ENCODE data around the gene FZD8. TPM values are rescaled to one million over a fixed set of nuclear protein-coding genes. Genes with fewer than 3 reads are reported as not detected.
A peak's percentile ranks its signal among the peaks of the same experiment; 100 is the strongest.

Gene FZD8
- total RNA-seq, 1 donor from 2014 or later, result 45.9 TPM

- no peak for DNase-seq (ENCODE audit: low spot score)
- H3K4me1 Mint-ChIP-seq (ENCODE audit: unreplicated experiment), result no peaks in the 10 kb centered on the region
These were observed 47.0 kb downstream of the FZD8 start for GRCh38 chr10:35595106-35595505.

GRCh38 chr10:35594115-35595079, 47.7 kb downstream of the FZD8 start:
- peaks cover 6% of the 10 kb centered on the region for H3K9me3 Mint-ChIP-seq (ENCODE audit: unreplicated experiment)
- H3K4me1 Mint-ChIP-seq (ENCODE audit: unreplicated experiment), result no peaks in the 10 kb centered on the region
- TF ChIP-seq CTCF (IDR thresholded peaks at IDR 0.05; ENCODE audit: unreplicated experiment), result no peak
- H3K27me3 Mint-ChIP-seq (ENCODE audit: unreplicated experiment), result peaks cover 2% of the 10 kb centered on the region
- no peak overlapping the region for H3K27ac Mint-ChIP-seq (ENCODE audit: unreplicated experiment)
- H3K36me3 Mint-ChIP-seq (ENCODE audit: low read depth, unreplicated experiment), result no peaks in the 10 kb centered on the region
- DNase-seq (ENCODE audit: low spot score), result no peak
- peak overlapping the region; percentile 43 for H3K4me3 Mint-ChIP-seq (ENCODE audit: unreplicated experiment)

More at GRCh38 chr10:35595106-35595505, 47.0 kb downstream of the FZD8 start:
- no peak overlapping the region for H3K4me3 Mint-ChIP-seq (ENCODE audit: unreplicated experiment)
- no peaks in the 10 kb centered on the region for H3K36me3 Mint-ChIP-seq (ENCODE audit: low read depth, unreplicated experiment)
- TF ChIP-seq CTCF (IDR thresholded peaks at IDR 0.05; ENCODE audit: unreplicated experiment), result no peak
- peaks cover 6% of the 10 kb centered on the region for H3K9me3 Mint-ChIP-seq (ENCODE audit: unreplicated experiment)
- H3K27me3 Mint-ChIP-seq (ENCODE audit: unreplicated experiment), result peaks cover 2% of the 10 kb centered on the region
- H3K27ac Mint-ChIP-seq (ENCODE audit: unreplicated experiment), result no peak overlapping the region

- DNase-seq (ENCODE audit: low spot score), result no peak
- H3K27me3 Mint-ChIP-seq (ENCODE audit: unreplicated experiment), result peaks cover 2% of the 10 kb centered on the region
- H3K4me1 Mint-ChIP-seq (ENCODE audit: unreplicated experiment), result no peaks in the 10 kb centered on the region
- H3K9me3 Mint-ChIP-seq (ENCODE audit: unreplicated experiment), result peaks cover 6% of the 10 kb centered on the region
- H3K36me3 Mint-ChIP-seq (ENCODE audit: low read depth, unreplicated experiment), result no peaks in the 10 kb centered on the region
- no peak overlapping the region for H3K27ac Mint-ChIP-seq (ENCODE audit: unreplicated experiment)
- TF ChIP-seq CTCF (IDR thresholded peaks at IDR 0.05; ENCODE audit: unreplicated experiment), result no peak
- H3K4me3 Mint-ChIP-seq (ENCODE audit: unreplicated experiment), result no peak overlapping the region
These were observed 49.7 kb downstream of the FZD8 start for GRCh38 chr10:35592441-35592840.

- H3K4me1 Mint-ChIP-seq (ENCODE audit: unreplicated experiment), result no peaks in the 10 kb centered on the region
- peaks cover 6% of the 10 kb centered on the region for H3K9me3 Mint-ChIP-seq (ENCODE audit: unreplicated experiment)
- H3K4me3 Mint-ChIP-seq (ENCODE audit: unreplicated experiment), result no peak overlapping the region
- no peak for DNase-seq (ENCODE audit: low spot score)
- H3K27me3 Mint-ChIP-seq (ENCODE audit: unreplicated experiment), result peaks cover 4% of the 10 kb centered on the region
- no peak for TF ChIP-seq CTCF (IDR thresholded peaks at IDR 0.05; ENCODE audit: unreplicated experiment)
- no peak overlapping the region for H3K27ac Mint-ChIP-seq (ENCODE audit: unreplicated experiment)
- H3K36me3 Mint-ChIP-seq (ENCODE audit: low read depth, unreplicated experiment), result no peaks in the 10 kb centered on the region
These were observed 53.3 kb downstream of the FZD8 start for GRCh38 chr10:35588836-35589235.

Other genes with a start within 250 kb of the FZD8 start
- gene GJD4, start 37.0 kb downstream of the FZD8 start, total RNA-seq (ENCODE audit: unreplicated experiment), result not detected

All from endothelial cell (in vitro differentiated cells).